Measurements from ENCODE around the gene CEP104. TPM values are rescaled to one million over a fixed set of nuclear protein-coding genes. Genes with fewer than 3 reads are reported as not detected.

The CEP104 gene
- total RNA-seq, 1 experiment from 2014 or later = 34.5 TPM

GRCh38 chr1:3777647-3778589 lies 79.1 kb downstream of the CEP104 start:
- peaks cover 10 to 19% of the 10 kb centered on the region in 2 experiments for H3K4me1 Mint-ChIP-seq
- no peaks in the 10 kb centered on the region for H3K9me3 Mint-ChIP-seq
- H4K8ac ChIP-seq (replicated peaks; ENCODE audit: insufficient read length, low read depth, low read length) = no peak overlapping the region
- no peak overlapping the region for H3K27ac ChIP-seq (ENCODE audit: insufficient read length, low read depth, low read length)
- H2BK12ac ChIP-seq (ENCODE audit: insufficient read length, low read depth, low read length) = no peak overlapping the region
- H2AFZ ChIP-seq (ENCODE audit: low read length) = no peak overlapping the region
- no peak overlapping the region for H2BK120ac ChIP-seq (ENCODE audit: low read depth, low read length, poor library complexity, severe bottlenecking)
- no peak overlapping the region for H3K4me2 ChIP-seq (ENCODE audit: insufficient read depth, insufficient read length, low read length)
- no peak overlapping the region for H4K91ac ChIP-seq (ENCODE audit: insufficient read length, low read depth, low read length)
- no peak overlapping the region for H3K56ac ChIP-seq (ENCODE audit: insufficient read length, low read depth, low read length)
- no peak overlapping the region for H4K5ac ChIP-seq (ENCODE audit: insufficient read length, low read depth, low read length)
- no peaks in the 10 kb centered on the region for H3K9me3 ChIP-seq (ENCODE audit: control insufficient read depth, low read depth, low read length)
- no peak for TF ChIP-seq CTCF (conservative IDR thresholded peaks at IDR 0.05)
- no peaks in the 10 kb centered on the region for H3K79me1 ChIP-seq (ENCODE audit: insufficient read depth, low read depth, low read length, poor library complexity, severe bottlenecking)
- H2BK20ac ChIP-seq (ENCODE audit: low read depth, low read length, poor library complexity, severe bottlenecking) = no peak overlapping the region
- no peak overlapping the region for H3K4ac ChIP-seq (ENCODE audit: low read depth, low read length)
- H2BK5ac ChIP-seq (ENCODE audit: insufficient read length, low read length) = no peak overlapping the region
- no peak overlapping the region for H3K9ac ChIP-seq (ENCODE audit: extremely low read depth, insufficient read length, low read length)
- DNase-seq = no peak
- H2AK5ac ChIP-seq (ENCODE audit: insufficient read length, low read length) = no peak overlapping the region
- H3K27me3 Mint-ChIP-seq (ENCODE audit: low read depth) = peaks cover 5% of the 10 kb centered on the region
- peak overlapping the region in 1 of 3 experiments; percentile 68; a peak in 1 of 7 replicates for H3K27ac Mint-ChIP-seq
- H3K4me1 ChIP-seq (ENCODE audit: insufficient read depth, low read length) = no peaks in the 10 kb centered on the region
- WGBS (ENCODE audit: extremely low coverage, insufficient read length, low lambda C conversion rate) = no CpG with 5 or more reads among the region's 20 CpGs
- H2BK15ac ChIP-seq (ENCODE audit: low read depth, low read length) = no peak overlapping the region
- H3K18ac ChIP-seq (ENCODE audit: insufficient read length, low read depth, low read length) = no peak overlapping the region
- H4K20me1 ChIP-seq (ENCODE audit: control insufficient read depth, insufficient read depth, insufficient read length) = no peaks in the 10 kb centered on the region
- no peak overlapping the region for H3K4me3 Mint-ChIP-seq
- H3K27me3 ChIP-seq (ENCODE audit: insufficient read depth, low read length) = no peaks in the 10 kb centered on the region
- no peak overlapping the region for H3K14ac ChIP-seq (ENCODE audit: insufficient read depth, low read length)
- H3K79me2 ChIP-seq (ENCODE audit: insufficient read depth, low read length) = no peaks in the 10 kb centered on the region
- H3T11ph ChIP-seq (ENCODE audit: low read length) = no peak overlapping the region
- H3K23ac ChIP-seq (ENCODE audit: insufficient read length, low read depth, low read length) = no peak overlapping the region
- H3K36me3 Mint-ChIP-seq (ENCODE audit: insufficient read depth in 1 of 3, low read depth in 3 of 3) = peaks cover 32 to 40% (median 39%) of the 10 kb centered on the region in 3 experiments
- H3K23me2 ChIP-seq (ENCODE audit: insufficient read length, low read depth, low read length, poor library complexity, severe bottlenecking) = peaks cover 2% of the 10 kb centered on the region

Data from H9 (cell line).